ENCODE data around the gene SMYD3. TPM values are rescaled to one million over a fixed set of nuclear protein-coding genes. Genes with fewer than 3 reads are reported as not detected.

SMYD3 gene
- total and polyA plus RNA-seq, 2 donors (not counting 1 experiment from before 2014, with no cell fraction given): 9.7 to 37.2 TPM

- no peak for TF ChIP-seq EZH2 (IDR thresholded peaks at IDR 0.05; ENCODE audit: borderline replicate concordance, insufficient read depth, low read depth, low read length, poor library complexity, severe bottlenecking)
- ChIA-PET CTCF (no interaction called here), POLR2A (no interaction called here)
- Histone ChIP-seq H3K4me2 (replicated peaks; ENCODE audit: low read depth, low read length, poor library complexity, severe bottlenecking) (no peak overlapping the region), H3K9me3 (ENCODE audit: control extremely low read depth in 1 of 3, control insufficient read depth in 2 of 3, insufficient read depth in 1 of 3, low read length in 2 of 3) (no peaks in the 10 kb centered on the region), H3K4me3 (ENCODE audit: control extremely low read depth in 1 of 5, extremely low read depth in 1 of 5, insufficient read depth in 1 of 5, low read depth in 2 of 5, low read length in 4 of 5) (no peak overlapping the region), H3K27ac (ENCODE audit: low read length in 2 of 2) (no peak overlapping the region), H3K4me1 (ENCODE audit: control insufficient read depth in 2 of 2, insufficient read depth in 2 of 2, low read length in 2 of 2) (no peaks in the 10 kb centered on the region), H3K79me2 (ENCODE audit: control insufficient read depth, insufficient read depth, low read length) (no peaks in the 10 kb centered on the region), H3K27me3 (replicated peaks in 1 of 4; ENCODE audit: control extremely low read depth in 1 of 4, control insufficient read depth in 3 of 4, insufficient read depth in 4 of 4, low read length in 3 of 4) (no peaks in the 10 kb centered on the region), H3K9ac (ENCODE audit: low read length) (no peak overlapping the region), H2AFZ (ENCODE audit: insufficient read depth, low read depth, low read length, poor library complexity, severe bottlenecking) (no peak overlapping the region), H3K36me3 (replicated peaks in 1 of 2; ENCODE audit: control extremely low read depth in 1 of 2, control insufficient read depth in 1 of 2, extremely low read depth in 1 of 2, insufficient read depth in 2 of 2, low read length in 1 of 2) (no peaks in the 10 kb centered on the region), H4K20me1 (ENCODE audit: control insufficient read depth, insufficient read depth, low read length, poor library complexity, severe bottlenecking) (no peaks in the 10 kb centered on the region)
- H3K4me3 Mint-ChIP-seq: no peak overlapping the region
- intact Hi-C loops (cut with micrococcal nuclease): no loop called here
- ATAC-seq (ENCODE audit: low read depth): no peak
- H3K27me3 Mint-ChIP-seq: no peaks in the 10 kb centered on the region
- H3K27ac Mint-ChIP-seq: no peak overlapping the region
- 82% methylated on average over 8 of the region's 9 CpGs for WGBS (ENCODE audit: insufficient coverage)
- H3K4me1 Mint-ChIP-seq: no peaks in the 10 kb centered on the region
- DNase-seq: no peak
- H3K9me3 Mint-ChIP-seq (ENCODE audit: insufficient read depth): no peaks in the 10 kb centered on the region
Observed at GRCh38 chr1:245979589-245979988, 527.5 kb downstream of the SMYD3 start.

DNA sequence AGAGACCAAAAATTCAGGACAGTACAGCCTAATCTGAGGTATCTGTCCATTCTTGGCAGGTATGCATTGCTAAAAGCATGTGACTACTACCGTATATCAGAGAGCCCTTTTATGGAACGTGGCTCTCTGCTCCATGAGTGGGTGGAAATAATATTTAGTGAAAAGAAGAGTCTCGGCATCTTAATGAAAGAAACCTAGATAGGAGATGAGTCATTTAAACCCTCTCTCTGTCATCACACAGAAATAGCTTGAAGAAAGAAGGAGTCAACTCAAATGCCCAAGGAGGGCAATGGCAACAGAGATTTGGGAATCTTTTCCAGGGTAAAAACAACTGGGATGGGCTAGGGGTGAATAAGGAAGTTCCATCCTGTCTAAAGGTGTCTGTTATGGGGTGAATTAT, 528.2 kb downstream of the SMYD3 start:
- DNase-seq (no peak), ATAC-seq (ENCODE audit: low read depth) (no peak)
- Histone ChIP-seq H3K79me2 (ENCODE audit: control insufficient read depth, insufficient read depth, low read length) (no peaks in the 10 kb centered on the region), H3K4me2 (replicated peaks; ENCODE audit: low read depth, low read length, poor library complexity, severe bottlenecking) (no peak overlapping the region), H3K9me3 (ENCODE audit: control extremely low read depth in 1 of 3, control insufficient read depth in 2 of 3, insufficient read depth in 1 of 3, low read length in 2 of 3) (no peaks in the 10 kb centered on the region), H3K9ac (ENCODE audit: low read length) (no peak overlapping the region), H3K4me3 (ENCODE audit: control extremely low read depth in 1 of 5, extremely low read depth in 1 of 5, insufficient read depth in 1 of 5, low read depth in 2 of 5, low read length in 4 of 5) (no peak overlapping the region), H3K27ac (ENCODE audit: low read length in 2 of 2) (no peak overlapping the region), H3K27me3 (replicated peaks in 1 of 4; ENCODE audit: control extremely low read depth in 1 of 4, control insufficient read depth in 3 of 4, insufficient read depth in 4 of 4, low read length in 3 of 4) (no peaks in the 10 kb centered on the region), H3K4me1 (ENCODE audit: control insufficient read depth in 2 of 2, insufficient read depth in 2 of 2, low read length in 2 of 2) (no peaks in the 10 kb centered on the region), H2AFZ (ENCODE audit: insufficient read depth, low read depth, low read length, poor library complexity, severe bottlenecking) (no peak overlapping the region), H3K36me3 (replicated peaks in 1 of 2; ENCODE audit: control extremely low read depth in 1 of 2, control insufficient read depth in 1 of 2, extremely low read depth in 1 of 2, insufficient read depth in 2 of 2, low read length in 1 of 2) (no peaks in the 10 kb centered on the region), H4K20me1 (ENCODE audit: control insufficient read depth, insufficient read depth, low read length, poor library complexity, severe bottlenecking) (no peaks in the 10 kb centered on the region)
- POLR2A ChIA-PET: no interaction called here
- no peak overlapping the region for H3K27ac Mint-ChIP-seq
- intact Hi-C loops (cut with micrococcal nuclease): no loop called here
- no peaks in the 10 kb centered on the region for H3K4me1 Mint-ChIP-seq
- WGBS (ENCODE audit: insufficient coverage): no CpG with 5 or more reads among the region's 3 CpGs
- H3K4me3 Mint-ChIP-seq: no peak overlapping the region
- TF ChIP-seq, protein P1, sequence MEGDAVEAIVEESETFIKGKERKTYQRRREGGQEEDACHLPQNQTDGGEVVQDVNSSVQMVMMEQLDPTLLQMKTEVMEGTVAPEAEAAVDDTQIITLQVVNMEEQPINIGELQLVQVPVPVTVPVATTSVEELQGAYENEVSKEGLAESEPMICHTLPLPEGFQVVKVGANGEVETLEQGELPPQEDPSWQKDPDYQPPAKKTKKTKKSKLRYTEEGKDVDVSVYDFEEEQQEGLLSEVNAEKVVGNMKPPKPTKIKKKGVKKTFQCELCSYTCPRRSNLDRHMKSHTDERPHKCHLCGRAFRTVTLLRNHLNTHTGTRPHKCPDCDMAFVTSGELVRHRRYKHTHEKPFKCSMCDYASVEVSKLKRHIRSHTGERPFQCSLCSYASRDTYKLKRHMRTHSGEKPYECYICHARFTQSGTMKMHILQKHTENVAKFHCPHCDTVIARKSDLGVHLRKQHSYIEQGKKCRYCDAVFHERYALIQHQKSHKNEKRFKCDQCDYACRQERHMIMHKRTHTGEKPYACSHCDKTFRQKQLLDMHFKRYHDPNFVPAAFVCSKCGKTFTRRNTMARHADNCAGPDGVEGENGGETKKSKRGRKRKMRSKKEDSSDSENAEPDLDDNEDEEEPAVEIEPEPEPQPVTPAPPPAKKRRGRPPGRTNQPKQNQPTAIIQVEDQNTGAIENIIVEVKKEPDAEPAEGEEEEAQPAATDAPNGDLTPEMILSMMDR (IDR thresholded peaks at IDR 0.05): no peak
- no peak for TF ChIP-seq EZH2 (IDR thresholded peaks at IDR 0.05; ENCODE audit: borderline replicate concordance, insufficient read depth, low read depth, low read length, poor library complexity, severe bottlenecking)
- no peaks in the 10 kb centered on the region for H3K9me3 Mint-ChIP-seq (ENCODE audit: insufficient read depth)
- H3K27me3 Mint-ChIP-seq: no peaks in the 10 kb centered on the region
- CTCF ChIA-PET: no interaction called here
